ENCODE measurements around the gene HHLA2.

HHLA2 gene

DNA sequence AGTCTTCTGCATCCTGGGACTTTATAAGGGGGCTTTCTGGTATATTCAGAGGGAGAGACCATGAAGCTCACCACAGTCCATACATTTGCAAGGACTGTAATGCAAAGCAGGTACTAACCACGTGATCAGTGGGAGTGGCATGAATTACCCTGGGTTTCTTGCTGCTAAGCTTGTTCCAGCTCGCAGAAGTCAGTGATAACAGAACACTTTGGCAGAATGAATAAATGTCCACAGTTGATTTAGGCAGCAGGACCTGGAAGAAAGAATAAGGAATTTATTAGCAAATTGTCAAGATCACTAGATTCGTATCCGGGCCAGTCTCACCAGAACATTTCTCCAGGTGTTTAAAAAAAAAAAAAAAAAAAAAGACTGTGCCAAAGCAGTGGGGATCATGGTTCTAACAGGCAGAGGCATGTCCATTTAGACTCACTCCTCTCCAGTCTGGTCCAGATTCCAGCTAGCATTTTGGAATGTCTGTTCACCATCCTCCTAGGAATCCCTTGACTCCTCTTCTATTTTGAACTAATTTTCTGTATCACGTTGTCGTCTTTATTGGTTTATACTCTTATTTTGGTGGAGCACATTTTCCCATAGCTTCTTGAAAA is 24.5 kb downstream of the HHLA2 start:
- no peak for TF ChIP-seq CTCF (IDR thresholded peaks at IDR 0.05; ENCODE audit: poor library complexity, severe bottlenecking)
- DNase-seq (ENCODE audit: low spot score) (no peak), ATAC-seq (ENCODE audit: low read depth) (peak; percentile 29; the same call in 1 of the 3 replicates)
- no peaks in the 10 kb centered on the region for H3K9me3 ChIP-seq (ENCODE audit: severe bottlenecking)
- H3K4me1 ChIP-seq (ENCODE audit: insufficient read depth, poor library complexity, severe bottlenecking), result peaks cover 7% of the 10 kb centered on the region
- H3K27ac ChIP-seq (ENCODE audit: poor library complexity, severe bottlenecking), result no peak overlapping the region
- H3K4me3 ChIP-seq (ENCODE audit: severe bottlenecking), result no peak overlapping the region
- no peaks in the 10 kb centered on the region for H3K27me3 ChIP-seq (ENCODE audit: insufficient read depth, poor library complexity, severe bottlenecking)
- no peaks in the 10 kb centered on the region for H3K36me3 ChIP-seq (ENCODE audit: low read depth)

DNA sequence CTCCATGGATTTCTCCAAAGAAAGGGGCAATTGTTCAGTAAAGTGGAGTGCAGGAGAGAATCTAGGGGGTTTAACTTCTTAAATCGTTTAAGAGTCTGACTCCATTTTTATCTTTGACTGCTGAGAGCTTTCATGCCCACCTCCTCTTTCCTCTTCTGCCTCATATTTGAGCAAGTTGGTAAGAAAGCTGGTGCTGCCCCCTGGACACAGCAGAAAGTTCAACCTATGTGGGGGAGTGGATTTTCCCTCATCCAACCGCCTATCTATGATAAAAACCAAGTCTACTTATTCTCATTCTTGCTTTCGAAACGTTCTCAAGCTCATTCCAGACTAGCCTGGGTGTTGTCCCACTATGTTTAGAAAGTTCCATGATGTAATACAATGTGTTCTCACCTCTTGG is 26.0 kb downstream of the HHLA2 start:
- peaks cover 7% of the 10 kb centered on the region for H3K4me1 ChIP-seq (ENCODE audit: insufficient read depth, poor library complexity, severe bottlenecking)
- H3K27ac ChIP-seq (ENCODE audit: poor library complexity, severe bottlenecking), result no peak overlapping the region
- TF ChIP-seq CTCF (IDR thresholded peaks at IDR 0.05; ENCODE audit: poor library complexity, severe bottlenecking), result no peak
- no peak for DNase-seq (ENCODE audit: low spot score)
- no peak overlapping the region for H3K4me3 ChIP-seq (ENCODE audit: severe bottlenecking)
- H3K36me3 ChIP-seq (ENCODE audit: low read depth), result no peaks in the 10 kb centered on the region
- H3K9me3 ChIP-seq (ENCODE audit: severe bottlenecking), result no peaks in the 10 kb centered on the region
- no peaks in the 10 kb centered on the region for H3K27me3 ChIP-seq (ENCODE audit: insufficient read depth, poor library complexity, severe bottlenecking)
- no peak for ATAC-seq (ENCODE audit: low read depth)

DNA sequence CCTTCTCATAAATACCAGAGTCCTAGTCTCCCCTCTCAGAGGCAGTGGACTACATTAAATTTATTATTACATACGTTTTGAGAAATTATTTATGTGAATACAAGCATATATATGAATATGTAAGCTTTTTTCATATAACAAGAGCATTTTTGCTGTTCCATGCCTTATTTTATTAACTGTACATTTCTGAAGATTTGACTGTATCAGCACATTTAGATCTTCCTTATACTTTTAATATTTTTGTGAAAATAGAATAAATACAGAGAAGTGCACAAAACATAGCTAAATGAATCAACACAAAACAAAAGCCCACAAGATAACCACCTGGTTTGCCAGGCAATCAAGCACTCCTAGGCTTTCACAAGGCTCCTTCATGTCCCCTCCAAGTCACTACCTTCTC is 27.8 kb downstream of the HHLA2 start:
- peaks cover 7% of the 10 kb centered on the region for H3K4me1 ChIP-seq (ENCODE audit: insufficient read depth, poor library complexity, severe bottlenecking)
- no peak overlapping the region for H3K27ac ChIP-seq (ENCODE audit: poor library complexity, severe bottlenecking)
- no peak for DNase-seq (ENCODE audit: low spot score)
- no peak for TF ChIP-seq CTCF (IDR thresholded peaks at IDR 0.05; ENCODE audit: poor library complexity, severe bottlenecking)
- no peak for ATAC-seq (ENCODE audit: low read depth)
- H3K36me3 ChIP-seq (ENCODE audit: low read depth), result no peaks in the 10 kb centered on the region
- no peaks in the 10 kb centered on the region for H3K27me3 ChIP-seq (ENCODE audit: insufficient read depth, poor library complexity, severe bottlenecking)
- no peaks in the 10 kb centered on the region for H3K9me3 ChIP-seq (ENCODE audit: severe bottlenecking)
- no peak overlapping the region for H3K4me3 ChIP-seq (ENCODE audit: severe bottlenecking)

DNA sequence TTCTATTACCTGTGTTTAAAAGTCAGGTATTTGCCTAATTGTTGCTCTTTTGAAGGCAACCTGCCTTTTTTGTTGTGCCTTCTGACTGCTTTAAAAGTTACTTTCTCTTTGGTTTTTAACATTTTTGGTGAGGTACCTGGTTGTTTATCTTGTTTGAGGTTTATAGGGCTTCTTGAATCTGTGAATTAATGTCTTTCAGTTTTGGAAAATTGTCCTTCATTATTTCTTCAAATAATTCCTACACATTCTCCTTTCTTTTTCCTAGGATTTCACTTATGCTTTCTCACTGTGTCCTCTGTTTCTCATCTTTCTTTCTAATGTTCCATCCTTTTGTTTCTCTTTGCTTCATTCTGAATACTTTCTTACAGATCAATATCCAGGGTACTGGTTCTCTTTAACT is 30.8 kb downstream of the HHLA2 start:
- no peak for TF ChIP-seq CTCF (IDR thresholded peaks at IDR 0.05; ENCODE audit: poor library complexity, severe bottlenecking)
- Histone ChIP-seq H3K4me1 (ENCODE audit: insufficient read depth, poor library complexity, severe bottlenecking) (no peaks in the 10 kb centered on the region), H3K27ac (ENCODE audit: poor library complexity, severe bottlenecking) (no peak overlapping the region), H3K9me3 (ENCODE audit: severe bottlenecking) (no peaks in the 10 kb centered on the region), H3K36me3 (ENCODE audit: low read depth) (no peaks in the 10 kb centered on the region), H3K27me3 (ENCODE audit: insufficient read depth, poor library complexity, severe bottlenecking) (no peaks in the 10 kb centered on the region), H3K4me3 (ENCODE audit: severe bottlenecking) (no peak overlapping the region)
- ATAC-seq (ENCODE audit: low read depth) (no peak), DNase-seq (ENCODE audit: low spot score) (no peak)

- Histone ChIP-seq H3K9me3 (ENCODE audit: severe bottlenecking) (no peaks in the 10 kb centered on the region), H3K27ac (ENCODE audit: poor library complexity, severe bottlenecking) (no peak overlapping the region), H3K36me3 (ENCODE audit: low read depth) (no peaks in the 10 kb centered on the region), H3K27me3 (ENCODE audit: insufficient read depth, poor library complexity, severe bottlenecking) (no peaks in the 10 kb centered on the region), H3K4me3 (ENCODE audit: severe bottlenecking) (no peak overlapping the region), H3K4me1 (ENCODE audit: insufficient read depth, poor library complexity, severe bottlenecking) (no peaks in the 10 kb centered on the region)
- DNase-seq (ENCODE audit: low spot score) (no peak), ATAC-seq (ENCODE audit: low read depth) (no peak)
- no peak for TF ChIP-seq CTCF (IDR thresholded peaks at IDR 0.05; ENCODE audit: poor library complexity, severe bottlenecking)
Measured at GRCh38 chr3:108328821-108329486, 32.6 kb downstream of the HHLA2 start.
